ENCODE measurements around the gene DYRK3.
"Not testable (repeated sequence)": the region's sequence is repeated elsewhere in the genome, so short reads cannot be mapped to it uniquely, and the experiment has no call there.

Gene DYRK3

GRCh38 chr1:206635080-206635977 is at the start of gene DYRK3:
DYRK3 (plus strand) TSS chr1:206635536; CDS start chr1:206635704, 168 bp downstream.
- DNase-seq (ENCODE audit: low read depth, low spot score): peak; percentile 51

- DNase-seq (ENCODE audit: low read depth, low spot score): no peak
These were observed 48.6 kb upstream of the DYRK3 start for GRCh38 chr1:206586501-206587445.

GRCh38 chr1:206587904-206588303 is 47.4 kb upstream of the DYRK3 start:
- no peak for DNase-seq (ENCODE audit: low read depth, low spot score)

GRCh38 chr1:206588492-206588891 is 46.8 kb upstream of the DYRK3 start:
- DNase-seq (ENCODE audit: low read depth, low spot score): no peak

- DNase-seq (ENCODE audit: low read depth, low spot score): peak; percentile 43
These were observed 46.1 kb upstream of the DYRK3 start for GRCh38 chr1:206589206-206589605.

GRCh38 chr1:206590025-206590758 is 45.1 kb upstream of the DYRK3 start:
- no peak for DNase-seq (ENCODE audit: low read depth, low spot score)

- DNase-seq (ENCODE audit: low read depth, low spot score): no peak
These were observed 44.1 kb upstream of the DYRK3 start for GRCh38 chr1:206591226-206591625.

- no peak for DNase-seq (ENCODE audit: low read depth, low spot score)
These were observed 43.6 kb upstream of the DYRK3 start for GRCh38 chr1:206591696-206592095.

- no peak for DNase-seq (ENCODE audit: low read depth, low spot score)
These were observed 41.9 kb upstream of the DYRK3 start for GRCh38 chr1:206593351-206593925.

GRCh38 chr1:206595581-206596318 is 39.6 kb upstream of the DYRK3 start:
- no peak for DNase-seq (ENCODE audit: low read depth, low spot score)

- DNase-seq (ENCODE audit: low read depth, low spot score): no peak
These were observed 39.0 kb upstream of the DYRK3 start for GRCh38 chr1:206596319-206596666.

GRCh38 chr1:206600527-206600926 is 34.8 kb upstream of the DYRK3 start:
- DNase-seq (ENCODE audit: low read depth, low spot score): no peak

- no peak for DNase-seq (ENCODE audit: low read depth, low spot score)
These were observed 30.5 kb upstream of the DYRK3 start for GRCh38 chr1:206604861-206605260.

GRCh38 chr1:206606867-206607266 is 28.5 kb upstream of the DYRK3 start:
- no peak for DNase-seq (ENCODE audit: low read depth, low spot score)

GRCh38 chr1:206608108-206608698 is 27.1 kb upstream of the DYRK3 start:
- DNase-seq (ENCODE audit: low read depth, low spot score): no peak

- DNase-seq (ENCODE audit: low read depth, low spot score): no peak
These were observed 25.9 kb upstream of the DYRK3 start for GRCh38 chr1:206609229-206609991.

GRCh38 chr1:206612129-206612876 is 23.0 kb upstream of the DYRK3 start, which contains the start of gene EIF2D:
EIF2D (minus strand) TSS chr1:206612465; CDS start chr1:206612342, 123 bp downstream.
- DNase-seq (ENCODE audit: low read depth, low spot score): peak; percentile 80

- not testable (repeated sequence) for DNase-seq (ENCODE audit: low read depth, low spot score)
These were observed 8.9 kb upstream of the DYRK3 start for GRCh38 chr1:206626396-206626795.

GRCh38 chr1:206628916-206629315 is 6.4 kb upstream of the DYRK3 start:
- DNase-seq (ENCODE audit: low read depth, low spot score): no peak
